BLaER1 treated with 17β-estradiol and CSF1 and Interleukin-3, amounts not matched to agents 10 nM and 100 nM (cell line): ENCODE data around the gene ABCD2.
"Not testable (repeated sequence)": the region's sequence is repeated elsewhere in the genome, so short reads cannot be mapped to it uniquely, and the experiment has no call there.

Experiments used
- H3K27ac ChIP-seq, 11 experiments: shearing (Covaris generic); formaldehyde crosslinking; 2 replicates each; pipeline ENCODE4 v1.8.1; 2022
- H3K27me3 ChIP-seq, 11 experiments: shearing (Covaris generic); formaldehyde crosslinking; 2 replicates each; pipeline ENCODE4 v1.8.1; 2022
- H3K36me3 ChIP-seq, 11 experiments: shearing (Covaris generic); formaldehyde crosslinking; 2 replicates each; pipeline ENCODE4 v1.8.1; 2022
- H3K4me1 ChIP-seq, 10 experiments: shearing (Covaris generic); formaldehyde crosslinking; 2 replicates each; pipeline ENCODE4 v1.8.1; 2022
- H3K4me2 ChIP-seq, 11 experiments: shearing (Covaris generic); formaldehyde crosslinking; 2 replicates each; pipeline ENCODE4 v1.8.1; 2022
- H3K4me3 ChIP-seq, 10 experiments: shearing (Covaris generic); formaldehyde crosslinking; 2 replicates each; pipeline ENCODE4 v1.8.1; 2022
- H3K9ac ChIP-seq, 11 experiments: shearing (Covaris generic); formaldehyde crosslinking; 2 replicates each; pipeline ENCODE4 v1.8.1; 2022
- H3K9me3 ChIP-seq, 11 experiments: shearing (Covaris generic); formaldehyde crosslinking; replicated peaks in 1 of 11; 2 replicates each; pipeline ENCODE4 v1.8.1; 2022
- H4K20me1 ChIP-seq, 11 experiments: shearing (Covaris generic); formaldehyde crosslinking; 2 replicates each; pipeline ENCODE4 v1.8.1; 2022
- Cebpa-rat ChIP-seq, 11 experiments: shearing (Covaris generic); IDR thresholded peaks; 2 replicates each; pipeline ENCODE4 v1.8.1; 2022

Gene ABCD2

GRCh38 chr12:39574378-39574777, 45.2 kb downstream of the ABCD2 start:
- H3K36me3 ChIP-seq: no peaks in the 10 kb centered on the region
- no peaks in the 10 kb centered on the region for H3K27me3 ChIP-seq
- H3K4me2 ChIP-seq: no peak overlapping the region
- H4K20me1 ChIP-seq: no peaks in the 10 kb centered on the region
- H3K27ac ChIP-seq: no peak overlapping the region
- H3K4me3 ChIP-seq: no peak overlapping the region
- H3K9ac ChIP-seq: no peak overlapping the region
- no peaks in the 10 kb centered on the region for H3K4me1 ChIP-seq
- TF ChIP-seq Cebpa-rat (IDR thresholded peaks at IDR 0.05): no peak
- H3K9me3 ChIP-seq: peaks cover 0 to 2% (median 0%) of the 10 kb centered on the region in 11 experiments; a peak in 2 of 22 replicates

DNA sequence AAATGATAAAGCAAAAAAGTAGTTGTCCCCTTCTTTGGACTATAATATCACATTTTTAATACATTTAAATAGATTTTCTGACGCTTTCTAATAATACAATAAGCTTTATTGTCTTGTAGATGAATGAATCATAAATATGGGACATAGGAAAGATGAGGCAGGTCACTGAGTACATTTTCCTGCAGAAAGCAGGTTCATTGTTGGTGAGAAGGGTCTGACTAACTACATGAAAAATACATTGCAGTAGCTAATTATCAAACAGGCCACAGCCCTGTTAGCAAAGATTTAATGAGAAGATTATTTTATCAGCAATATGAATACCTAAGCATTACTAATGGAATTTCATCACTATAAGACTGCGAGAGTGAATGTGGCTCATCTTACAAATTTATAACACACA, 45.6 kb downstream of the ABCD2 start:
- H3K4me3 ChIP-seq: no peak overlapping the region
- TF ChIP-seq Cebpa-rat (IDR thresholded peaks at IDR 0.05): no peak
- H3K9me3 ChIP-seq: peaks cover 0 to 6% (median 0%) of the 10 kb centered on the region in 11 experiments; a peak in 5 of 22 replicates
- H3K4me1 ChIP-seq: no peaks in the 10 kb centered on the region
- no peaks in the 10 kb centered on the region for H4K20me1 ChIP-seq
- H3K36me3 ChIP-seq: no peaks in the 10 kb centered on the region
- H3K4me2 ChIP-seq: no peak overlapping the region
- no peak overlapping the region for H3K9ac ChIP-seq
- no peaks in the 10 kb centered on the region for H3K27me3 ChIP-seq
- no peak overlapping the region for H3K27ac ChIP-seq

DNA sequence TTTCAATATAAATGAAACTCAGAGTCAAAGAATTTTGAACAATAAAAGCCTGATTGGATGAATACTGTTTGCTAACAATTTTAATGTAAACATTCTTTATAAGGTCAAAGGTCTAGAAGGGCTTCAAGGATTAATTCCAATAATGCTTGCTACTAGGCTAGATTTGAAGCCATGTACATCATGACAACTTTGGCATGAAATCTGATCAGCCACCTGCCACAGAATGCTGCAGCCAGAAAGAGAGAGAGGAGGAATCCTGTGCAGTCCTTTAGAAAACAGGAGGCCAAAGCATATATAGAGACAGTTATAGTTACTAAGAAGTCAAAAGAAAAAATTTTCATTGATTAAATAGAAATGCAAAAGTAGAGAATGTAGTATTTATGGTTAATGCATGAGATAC, 47.1 kb downstream of the ABCD2 start:
- no peak overlapping the region for H3K4me2 ChIP-seq

DNA sequence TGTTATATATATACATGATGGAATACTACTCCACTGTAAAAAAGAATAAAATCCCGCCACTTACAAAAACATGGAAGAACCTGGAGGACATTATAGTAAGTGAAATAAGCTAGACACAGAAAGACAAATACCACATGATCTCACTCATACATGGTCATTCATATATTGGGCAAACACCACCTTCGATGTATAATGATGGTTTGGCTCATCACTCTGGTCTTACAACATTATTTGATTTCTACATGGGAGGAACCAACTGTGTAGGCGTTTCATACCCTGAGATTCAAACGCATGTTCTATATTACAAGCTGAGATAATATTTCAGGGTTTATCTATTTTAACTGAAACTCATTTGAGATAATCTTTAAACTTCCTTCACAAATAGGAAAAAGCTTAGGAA, 48.3 kb downstream of the ABCD2 start:
- TF ChIP-seq Cebpa-rat (IDR thresholded peaks at IDR 0.05): no peak

More for the DNA sequence above, 47.1 kb downstream of the ABCD2 start:
- Histone ChIP-seq H3K27me3 (no peaks in the 10 kb centered on the region), H3K4me1 (no peaks in the 10 kb centered on the region), H3K9me3 (peaks cover 0 to 9% (median 0%) of the 10 kb centered on the region in 11 experiments; a peak in 5 of 22 replicates), H4K20me1 (no peaks in the 10 kb centered on the region), H3K4me3 (no peak overlapping the region), H3K27ac (no peak overlapping the region), H3K9ac (no peak overlapping the region), H3K36me3 (no peaks in the 10 kb centered on the region)
- TF ChIP-seq Cebpa-rat (IDR thresholded peaks at IDR 0.05): no peak

DNA sequence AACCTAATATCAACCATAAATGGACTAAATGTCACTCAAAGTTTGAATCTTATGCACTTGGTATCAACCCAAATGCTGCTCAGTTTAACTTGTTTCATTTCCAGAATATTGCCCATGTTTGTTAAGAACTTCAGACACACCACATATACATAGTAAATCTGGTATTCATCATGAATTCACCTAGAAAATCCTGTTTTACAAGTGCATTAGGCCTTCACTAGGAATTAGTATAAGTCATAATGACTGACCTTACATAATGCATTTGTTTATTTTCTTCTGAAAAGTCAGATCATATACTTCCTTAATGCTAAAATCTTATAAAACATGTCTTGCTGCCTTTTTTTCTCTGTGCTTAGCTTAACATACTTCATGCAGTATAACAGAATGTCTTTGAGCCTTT, 66.1 kb downstream of the ABCD2 start:
- no peak overlapping the region for H3K4me3 ChIP-seq

More for the DNA sequence above, 48.3 kb downstream of the ABCD2 start:
- Histone ChIP-seq H3K27me3 (no peaks in the 10 kb centered on the region), H4K20me1 (no peaks in the 10 kb centered on the region), H3K4me2 (no peak overlapping the region), H3K9ac (no peak overlapping the region), H3K36me3 (no peaks in the 10 kb centered on the region), H3K4me3 (no peak overlapping the region), H3K9me3 (peaks cover 0 to 9% (median 0%) of the 10 kb centered on the region in 11 experiments; a peak in 5 of 22 replicates), H3K27ac (no peak overlapping the region), H3K4me1 (no peaks in the 10 kb centered on the region)

GRCh38 chr12:39544211-39544610, 75.4 kb downstream of the ABCD2 start:
- H3K4me1 ChIP-seq, H3K36me3 ChIP-seq, H3K9me3 ChIP-seq, H3K9ac ChIP-seq, H3K4me3 ChIP-seq, H3K4me2 ChIP-seq, H3K27ac ChIP-seq, H4K20me1 ChIP-seq, H3K27me3 ChIP-seq: not testable (repeated sequence)

More for the DNA sequence above, 66.1 kb downstream of the ABCD2 start:
- Histone ChIP-seq H3K36me3 (peaks cover 0 to 10% (median 0%) of the 10 kb centered on the region in 11 experiments; a peak in 4 of 22 replicates), H3K27me3 (no peaks in the 10 kb centered on the region), H3K4me2 (no peak overlapping the region), H3K4me1 (no peaks in the 10 kb centered on the region), H3K9me3 (peaks cover 11 to 21% (median 15%) of the 10 kb centered on the region in 11 experiments), H3K9ac (no peak overlapping the region), H3K27ac (no peak overlapping the region), H4K20me1 (no peaks in the 10 kb centered on the region)
- no peak for TF ChIP-seq Cebpa-rat (IDR thresholded peaks at IDR 0.05)

- Histone ChIP-seq H3K9me3 (no peaks in the 10 kb centered on the region), H3K27ac (no peak overlapping the region), H3K27me3 (no peaks in the 10 kb centered on the region), H3K4me3 (no peak overlapping the region), H3K36me3 (no peaks in the 10 kb centered on the region), H3K4me2 (no peak overlapping the region), H4K20me1 (no peaks in the 10 kb centered on the region), H3K9ac (no peak overlapping the region), H3K4me1 (no peaks in the 10 kb centered on the region)
- TF ChIP-seq Cebpa-rat (IDR thresholded peaks at IDR 0.05): no peak
Measured at GRCh38 chr12:39541471-39541870, 78.1 kb downstream of the ABCD2 start.

DNA sequence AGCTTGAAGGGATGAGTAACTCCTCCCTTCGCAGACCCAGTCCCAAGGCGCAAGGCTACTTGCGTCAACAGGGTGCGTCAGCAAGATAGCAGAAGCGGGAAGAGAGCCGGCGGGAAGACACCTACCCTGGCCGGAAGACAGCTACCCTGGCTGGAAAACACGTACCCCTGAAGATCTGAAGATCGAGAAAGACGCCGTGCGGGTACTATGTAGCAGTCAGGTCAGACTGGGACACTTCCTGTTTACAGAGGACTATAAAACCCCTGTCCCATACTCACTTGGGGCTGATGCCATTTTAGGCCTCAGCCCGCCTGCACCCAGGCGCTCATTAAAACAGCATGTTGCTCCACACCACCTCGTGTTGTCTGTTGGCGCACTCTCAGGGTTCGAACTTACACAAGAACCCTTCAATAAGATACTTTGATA, 80.9 kb downstream of the ABCD2 start:
- H3K36me3 ChIP-seq: no peaks in the 10 kb centered on the region
- H3K4me1 ChIP-seq: no peaks in the 10 kb centered on the region
- no peak overlapping the region for H3K27ac ChIP-seq
- H4K20me1 ChIP-seq: no peaks in the 10 kb centered on the region
- TF ChIP-seq Cebpa-rat (IDR thresholded peaks at IDR 0.05): no peak
- H3K4me3 ChIP-seq: no peak overlapping the region
- H3K4me2 ChIP-seq: no peak overlapping the region
- H3K27me3 ChIP-seq: no peaks in the 10 kb centered on the region
- H3K9me3 ChIP-seq: no peaks in the 10 kb centered on the region
- no peak overlapping the region for H3K9ac ChIP-seq

GRCh38 chr12:39533951-39534350, 85.7 kb downstream of the ABCD2 start:
- no peaks in the 10 kb centered on the region for H4K20me1 ChIP-seq
- no peak overlapping the region for H3K4me3 ChIP-seq
- no peak overlapping the region for H3K27ac ChIP-seq
- no peak overlapping the region for H3K9ac ChIP-seq
- no peaks in the 10 kb centered on the region for H3K9me3 ChIP-seq
- H3K4me1 ChIP-seq: no peaks in the 10 kb centered on the region
- H3K4me2 ChIP-seq: no peak overlapping the region
- no peaks in the 10 kb centered on the region for H3K27me3 ChIP-seq
- no peaks in the 10 kb centered on the region for H3K36me3 ChIP-seq
- no peak for TF ChIP-seq Cebpa-rat (IDR thresholded peaks at IDR 0.05)

GRCh38 chr12:39532448-39532847, 87.2 kb downstream of the ABCD2 start:
- H3K36me3 ChIP-seq: no peaks in the 10 kb centered on the region
- peaks cover 0 to 8% (median 3%) of the 10 kb centered on the region in 11 experiments; a peak in 12 of 22 replicates for H3K9me3 ChIP-seq
- H3K9ac ChIP-seq: no peak overlapping the region
- no peak overlapping the region for H3K27ac ChIP-seq
- no peaks in the 10 kb centered on the region for H3K27me3 ChIP-seq
- H3K4me2 ChIP-seq: no peak overlapping the region
- TF ChIP-seq Cebpa-rat (IDR thresholded peaks at IDR 0.05): no peak
- no peaks in the 10 kb centered on the region for H4K20me1 ChIP-seq
- H3K4me3 ChIP-seq: no peak overlapping the region
- no peaks in the 10 kb centered on the region for H3K4me1 ChIP-seq
